NCI-H1105 (cell line): Measurements from ENCODE around the gene STK11.

Experiments used
- DNase-seq: peaks from one replicate; lab custom pipeline; 2025; lab: John Stamatoyannopoulos, UW

The STK11 gene

DNA sequence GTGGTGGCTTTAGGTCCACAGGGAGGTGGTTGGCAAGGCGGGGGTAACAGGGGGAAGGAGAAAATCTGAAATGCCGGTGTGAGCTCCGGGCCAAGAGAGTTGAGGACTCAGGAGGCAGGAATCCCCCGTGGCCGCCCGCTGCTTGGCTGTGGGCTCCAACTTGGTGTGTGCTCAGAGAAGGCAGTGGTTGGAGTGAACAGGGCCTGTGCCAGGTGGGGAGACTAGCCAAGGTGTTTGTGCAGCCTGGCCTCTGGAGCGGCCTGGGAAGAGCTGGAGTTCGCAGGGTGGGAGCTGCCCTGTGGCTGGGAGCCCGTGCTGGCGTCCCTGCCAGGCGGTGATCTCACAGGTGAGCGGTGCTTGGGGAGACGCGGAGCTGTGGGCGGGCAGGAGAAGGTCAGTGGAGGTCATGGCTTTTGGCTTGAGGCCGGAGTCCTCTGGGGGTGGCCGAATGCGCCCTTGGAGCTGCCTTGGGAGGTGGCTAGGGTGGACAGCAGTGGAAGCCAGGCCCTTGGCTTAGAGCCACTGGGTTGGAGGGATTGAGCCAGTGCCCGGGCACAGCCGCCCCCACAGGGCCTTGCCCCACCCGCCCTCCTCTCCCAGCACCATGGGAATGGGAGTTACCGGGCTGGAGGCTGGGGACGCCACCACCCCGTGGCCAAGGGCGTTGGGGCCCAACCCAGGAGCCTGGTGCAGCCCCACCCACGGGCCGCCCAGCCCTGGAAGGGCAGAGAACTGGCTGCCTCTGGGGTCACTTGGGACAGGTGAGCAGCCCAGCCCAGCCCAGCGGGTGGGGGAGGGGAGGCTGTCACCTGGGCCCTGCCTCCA is 56.4 kb downstream of the STK11 start:
- DNase-seq: no peak

DNA sequence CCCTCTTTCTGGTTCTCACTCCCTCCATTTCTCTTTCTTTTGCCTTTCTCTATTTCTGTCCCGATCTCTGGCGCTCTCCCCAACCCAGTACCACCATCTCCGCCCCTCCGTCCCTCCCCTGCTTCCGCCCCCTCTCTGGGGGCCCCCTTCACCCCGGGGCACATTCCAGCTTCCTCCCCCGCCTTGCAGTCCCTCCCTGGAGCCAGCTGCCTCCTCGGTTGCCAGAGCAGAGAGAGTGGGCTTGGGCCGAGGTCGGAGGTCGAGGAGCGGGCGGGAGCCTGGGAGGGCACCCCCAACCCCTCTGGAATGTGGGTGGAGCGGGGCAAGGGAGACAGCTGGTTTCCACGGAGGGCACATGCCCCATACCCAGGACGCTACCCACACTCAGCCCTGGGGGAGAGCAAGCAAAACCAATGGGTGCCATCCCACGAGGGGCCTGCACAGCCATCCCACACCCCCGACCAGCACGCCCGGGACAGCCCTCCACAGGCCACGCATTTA is 57.1 kb downstream of the STK11 start:
- no peak for DNase-seq

DNA sequence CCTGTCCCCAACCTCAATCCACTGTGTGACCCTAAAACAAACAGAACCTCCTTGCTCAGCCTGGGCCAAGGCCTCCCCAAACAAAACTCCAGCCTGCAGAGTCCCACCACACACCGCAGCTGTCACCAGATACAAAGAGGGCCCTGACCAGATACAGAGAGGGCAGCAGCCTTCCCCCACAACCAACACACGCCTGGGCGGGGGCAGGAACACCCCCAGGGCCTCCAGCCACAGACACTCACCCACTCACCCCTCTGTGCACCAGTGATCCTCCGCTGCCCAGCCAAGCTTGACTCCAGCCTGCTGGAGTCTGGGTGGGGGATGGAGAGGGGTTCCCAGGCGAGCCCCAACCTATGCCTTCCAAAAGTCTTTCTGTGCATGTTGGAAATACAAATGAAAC is 57.6 kb downstream of the STK11 start:
- DNase-seq: no peak

DNA sequence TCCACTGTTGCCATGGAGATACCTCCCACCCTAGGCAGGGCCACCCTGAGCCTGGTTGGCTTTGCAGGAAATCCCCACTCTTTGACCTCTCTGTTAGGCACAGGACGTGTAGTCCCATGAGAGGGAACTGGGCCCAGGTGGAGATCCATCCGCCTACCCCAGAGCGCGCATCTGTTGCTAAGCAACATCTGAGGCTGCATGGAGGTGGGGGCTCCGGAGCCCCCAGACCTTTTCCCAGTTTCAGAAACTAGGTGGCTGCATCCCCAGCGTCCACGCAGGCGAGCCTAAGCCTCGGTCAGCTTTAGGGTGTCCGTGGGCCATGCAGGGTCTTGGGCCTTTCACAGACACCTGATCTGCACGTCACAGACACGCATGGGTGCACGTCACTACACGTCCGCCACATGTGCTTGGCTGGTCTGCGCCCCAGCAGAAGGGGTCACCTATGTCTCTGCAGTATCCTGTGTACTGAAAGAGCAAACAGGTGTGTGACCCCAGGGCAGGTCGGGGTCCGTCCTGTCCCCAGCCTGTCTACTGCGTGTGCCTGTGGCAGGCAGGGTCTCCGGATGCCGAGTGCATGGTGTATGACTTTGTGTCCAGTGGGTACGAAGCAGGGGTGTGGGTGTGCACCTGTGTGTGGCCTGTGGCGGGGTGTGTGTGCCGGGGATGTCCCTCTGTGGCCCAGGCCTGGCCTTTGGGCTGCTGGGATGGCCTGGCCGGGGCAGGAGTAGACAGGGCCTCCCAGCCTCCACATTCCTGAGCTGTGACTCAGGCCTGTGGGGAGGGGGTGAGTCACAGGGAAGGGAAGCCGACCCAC is 59.4 kb downstream of the STK11 start:
- DNase-seq: no peak

DNA sequence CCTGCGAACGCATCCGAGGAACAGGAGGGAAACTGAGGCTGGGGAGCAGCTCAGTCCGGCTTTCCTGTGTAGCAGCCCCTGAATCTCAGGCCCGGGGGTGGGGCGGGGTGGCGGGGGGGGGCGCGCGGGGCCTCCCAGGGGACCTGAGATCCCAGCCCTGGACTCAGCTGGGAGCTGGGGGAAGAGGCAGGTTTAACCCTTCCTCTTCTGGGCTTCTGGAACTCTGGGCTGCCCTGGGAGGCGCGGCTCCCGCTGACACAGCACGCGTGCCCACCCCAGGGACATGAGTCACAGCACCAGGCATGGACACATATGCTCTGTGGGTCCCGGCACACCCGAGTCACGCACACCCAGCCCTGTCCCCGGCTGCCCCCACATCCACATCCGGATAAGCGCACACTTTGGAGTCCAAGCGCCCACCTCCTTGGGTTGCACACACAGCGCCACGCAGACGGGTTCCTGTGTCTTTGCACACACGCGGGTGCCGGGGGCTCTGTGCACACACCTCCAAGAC is 60.1 kb downstream of the STK11 start:
- no peak for DNase-seq

DNA sequence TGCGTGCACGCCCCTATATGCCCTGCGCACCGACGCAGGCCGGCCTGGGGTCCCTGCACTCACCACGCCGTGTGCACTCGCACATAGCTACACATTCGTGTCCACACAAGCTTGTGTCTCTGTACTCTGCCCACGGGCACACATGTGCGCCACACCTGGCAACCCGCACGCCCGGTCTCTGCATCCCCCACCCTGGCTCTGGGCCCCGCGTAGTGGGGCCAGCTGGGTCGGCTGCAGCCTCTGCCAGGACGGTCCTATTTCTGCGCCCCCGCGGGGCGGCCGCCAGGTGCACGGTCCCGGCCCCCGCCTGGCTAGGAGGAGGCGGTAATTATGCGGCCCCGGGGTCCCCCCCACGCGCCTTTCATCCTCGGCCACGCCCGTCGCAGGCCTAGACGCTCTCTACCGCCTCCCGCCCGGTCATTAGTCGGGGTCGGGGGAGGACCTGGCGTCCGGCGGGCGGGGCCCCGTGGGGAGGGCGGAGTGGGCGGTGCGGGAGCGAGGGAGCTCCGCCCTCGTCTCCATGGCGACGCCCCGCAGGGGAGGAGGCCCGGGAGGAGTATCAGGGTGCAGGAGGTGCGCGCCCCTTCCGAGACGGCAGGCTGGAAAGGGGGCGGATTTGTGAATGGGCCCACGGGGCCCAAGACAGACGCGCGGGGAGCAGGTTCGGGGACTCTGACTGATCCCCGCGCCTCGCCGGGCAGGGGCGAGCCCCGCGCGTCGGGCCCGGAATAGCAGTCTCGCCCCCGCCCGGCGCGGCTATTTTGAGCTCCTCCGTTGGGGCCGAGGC is 60.7 kb downstream of the STK11 start:
- peak; percentile 85 for DNase-seq

DNA sequence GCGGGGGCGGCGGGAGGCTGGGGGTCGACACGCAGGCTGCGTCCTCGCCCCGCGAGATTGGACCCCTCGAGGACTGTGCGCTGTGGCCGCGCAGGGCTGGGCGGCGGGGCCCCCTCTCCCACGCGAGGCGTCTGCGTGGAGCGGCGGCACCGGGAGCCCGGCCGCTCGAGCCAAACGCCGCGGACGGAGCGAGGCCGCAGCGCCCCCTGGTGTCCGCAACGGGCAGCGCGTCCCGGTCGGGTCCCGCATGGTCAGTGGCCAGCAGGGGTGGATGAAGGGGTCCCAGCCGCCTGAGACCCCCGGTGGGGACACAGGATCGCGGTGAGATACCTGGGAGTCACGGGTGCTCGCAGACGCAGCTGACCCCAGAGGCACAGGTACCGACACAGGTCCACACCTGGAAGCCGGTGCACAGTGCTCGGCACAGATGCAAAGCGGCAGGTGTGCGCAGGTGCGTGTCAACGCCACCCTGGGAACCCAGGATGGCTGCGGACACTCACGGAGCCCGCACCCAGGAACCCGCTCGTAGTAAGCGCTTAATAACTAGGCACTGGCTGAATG is 61.4 kb downstream of the STK11 start:
- peak; percentile 33 for DNase-seq

DNA sequence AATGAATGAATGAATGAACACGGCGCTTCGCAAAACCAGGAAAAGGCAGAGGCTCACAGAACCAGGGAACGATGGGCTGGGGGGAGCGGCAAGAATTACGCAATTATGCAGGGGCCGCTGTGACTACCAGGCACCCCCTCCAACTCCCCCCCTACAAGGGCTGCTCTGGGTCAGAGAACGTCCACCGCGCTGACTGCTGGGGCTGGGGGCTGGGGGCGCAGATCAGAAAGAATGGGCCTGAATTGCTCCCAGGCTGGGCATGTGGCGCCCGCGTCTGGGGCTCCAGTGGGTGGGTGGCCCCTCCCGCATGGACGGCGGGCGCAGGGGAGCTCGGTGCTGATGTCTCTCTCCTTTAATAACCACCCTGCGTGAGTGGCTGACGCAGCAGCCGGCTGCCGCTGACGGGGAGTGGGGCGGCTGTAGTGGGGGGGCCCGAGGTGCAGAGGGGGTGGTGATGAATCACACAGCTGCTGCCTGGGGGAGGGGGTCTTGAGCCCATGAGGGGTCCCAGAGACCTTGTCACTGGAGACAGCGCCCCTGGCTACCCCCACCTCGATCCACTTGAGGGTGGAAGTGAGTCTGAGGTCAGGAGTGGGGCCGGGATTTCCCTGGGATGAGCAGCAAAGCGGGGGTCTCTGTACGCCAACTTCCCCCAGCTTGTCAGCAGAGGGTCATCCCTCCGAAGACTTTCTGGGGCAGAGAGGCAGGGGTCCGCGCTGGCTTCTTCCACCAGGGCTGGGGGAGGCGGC is 62.1 kb downstream of the STK11 start:
- DNase-seq: no peak

DNA sequence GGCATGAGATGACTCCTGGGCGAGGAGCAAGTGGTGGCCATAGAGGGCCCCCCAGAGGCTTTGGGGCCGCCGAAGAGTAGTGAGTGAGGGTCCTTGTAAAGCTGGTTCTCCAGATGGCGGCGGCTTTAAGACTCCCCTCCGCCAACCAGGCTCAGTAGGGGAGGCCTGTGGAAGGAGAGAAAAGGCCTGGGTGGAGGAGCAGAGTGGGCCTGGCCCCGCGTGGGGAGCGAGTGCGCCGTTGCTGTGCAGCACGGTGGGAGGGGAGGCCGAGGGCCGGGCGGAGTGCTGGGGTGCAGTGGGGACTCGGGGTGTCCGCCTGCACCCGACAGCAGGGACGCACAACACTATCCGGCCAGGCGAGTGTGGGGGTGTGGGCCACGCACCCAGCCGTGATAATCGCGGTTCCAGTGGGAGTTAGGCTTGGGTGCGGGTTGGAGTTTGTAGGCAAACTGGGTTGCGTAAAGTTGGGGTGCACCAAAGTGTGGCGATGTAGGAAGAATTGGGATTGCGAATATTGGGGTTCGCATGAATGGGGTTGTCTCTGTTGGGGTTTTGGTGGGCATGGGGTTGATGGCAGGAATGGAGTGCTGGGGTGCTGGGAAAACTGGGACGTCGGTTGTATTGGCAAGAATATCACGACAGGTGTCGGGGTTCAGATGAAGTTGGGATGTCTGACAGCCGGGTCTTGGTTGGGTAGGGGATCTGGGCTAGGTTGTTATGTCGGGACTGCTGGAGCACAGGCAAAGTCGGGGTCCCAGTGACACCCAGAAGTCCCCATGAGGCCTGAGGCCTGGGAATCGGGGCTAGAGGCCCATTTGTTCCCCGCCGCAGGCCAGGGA is 62.9 kb downstream of the STK11 start:
- DNase-seq: no peak

DNA sequence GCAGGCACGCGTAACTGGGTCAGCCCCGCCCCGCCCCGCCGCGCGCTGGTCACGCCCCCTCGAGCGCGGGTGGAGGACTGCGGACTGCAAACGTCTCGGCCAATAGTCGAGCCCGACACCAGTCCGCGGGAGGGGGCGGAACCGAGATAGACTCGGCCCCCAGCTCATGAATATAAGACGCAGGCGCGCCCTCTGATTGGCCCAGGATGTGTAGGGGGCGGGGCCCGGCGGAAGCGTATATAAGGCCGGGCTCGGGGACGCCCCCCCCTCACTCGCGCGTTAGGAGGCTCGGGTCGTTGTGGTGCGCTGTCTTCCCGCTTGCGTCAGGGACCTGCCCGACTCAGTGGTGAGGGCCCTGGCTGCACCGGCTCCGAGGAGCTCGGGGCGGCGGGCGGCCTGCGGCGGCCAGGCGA is 63.5 kb downstream of the STK11 start, which contains the start of gene CIRBP:
TSS of gene CIRBP (plus strand) at position 268 of the 413 bp plus-strand sequence. CDS start 1,602 bp downstream, outside the sequence.
- DNase-seq: peak; percentile 98

DNA sequence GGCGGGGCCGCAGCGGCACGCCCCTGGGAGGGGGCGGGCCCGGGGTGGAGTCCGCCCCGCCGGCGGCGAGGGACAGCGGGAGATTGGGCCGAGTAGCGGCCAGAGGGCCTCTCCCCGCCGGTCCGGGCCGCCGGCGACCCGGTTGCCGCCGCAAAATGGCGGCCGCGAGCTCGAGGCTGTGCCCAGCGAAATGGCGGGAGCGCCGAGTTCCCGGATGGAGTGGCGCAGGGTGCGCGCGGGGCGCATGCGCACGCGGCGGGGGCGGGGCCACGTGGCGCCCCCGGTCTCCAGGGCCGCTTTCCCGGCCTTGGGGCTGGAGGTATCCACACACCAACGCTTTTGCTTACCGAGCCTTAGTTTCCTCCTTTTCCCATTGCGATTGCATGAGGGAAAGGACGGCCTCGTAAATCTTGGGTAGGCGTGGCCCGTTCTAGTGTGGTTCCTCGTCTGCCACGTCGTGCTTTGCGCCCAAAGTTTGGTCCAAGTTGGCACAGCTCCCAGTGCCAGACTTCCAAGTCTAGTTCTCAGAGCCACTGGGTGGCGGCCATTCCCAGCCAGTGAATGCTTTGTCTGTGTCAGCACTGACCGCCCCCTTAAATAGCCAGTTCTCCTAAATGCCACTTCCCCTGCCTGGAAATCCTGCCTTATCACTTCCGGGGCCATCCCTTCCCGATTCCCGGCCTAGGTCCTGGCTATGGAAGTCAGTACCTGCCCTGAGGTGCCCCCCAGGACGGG is 64.1 kb downstream of the STK11 start:
- DNase-seq: peak; percentile 75

DNA sequence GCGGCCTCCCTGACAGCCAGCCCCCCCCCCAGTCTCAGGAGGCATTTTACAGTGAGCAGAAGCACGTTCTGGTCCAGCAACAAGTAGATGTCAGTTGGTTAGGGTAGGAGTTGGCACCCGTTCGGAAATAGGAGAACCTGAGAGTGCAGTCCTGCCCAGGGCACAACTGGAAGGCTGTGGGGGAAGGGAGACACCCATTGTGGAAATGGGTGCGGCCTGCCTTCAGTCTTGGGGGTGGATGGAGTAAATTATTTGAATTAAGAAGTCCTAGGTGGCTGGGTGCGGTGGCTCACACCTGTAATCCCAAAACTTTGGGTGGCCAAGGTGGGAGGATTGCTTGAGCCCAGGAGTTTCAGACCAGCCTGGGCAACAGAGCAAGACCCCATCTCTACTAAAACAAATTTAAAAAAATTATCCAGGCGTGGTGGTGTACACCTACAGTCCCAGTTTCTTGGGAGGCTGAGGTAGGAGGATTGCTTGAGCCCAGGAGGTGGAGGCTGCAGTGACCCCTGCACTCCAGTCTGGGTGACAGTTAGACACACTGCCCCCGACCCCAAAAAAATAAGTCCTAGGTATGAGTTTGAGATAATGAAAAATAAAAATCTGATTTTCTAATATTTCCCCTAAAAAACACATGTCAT is 64.8 kb downstream of the STK11 start:
- no peak for DNase-seq

DNA sequence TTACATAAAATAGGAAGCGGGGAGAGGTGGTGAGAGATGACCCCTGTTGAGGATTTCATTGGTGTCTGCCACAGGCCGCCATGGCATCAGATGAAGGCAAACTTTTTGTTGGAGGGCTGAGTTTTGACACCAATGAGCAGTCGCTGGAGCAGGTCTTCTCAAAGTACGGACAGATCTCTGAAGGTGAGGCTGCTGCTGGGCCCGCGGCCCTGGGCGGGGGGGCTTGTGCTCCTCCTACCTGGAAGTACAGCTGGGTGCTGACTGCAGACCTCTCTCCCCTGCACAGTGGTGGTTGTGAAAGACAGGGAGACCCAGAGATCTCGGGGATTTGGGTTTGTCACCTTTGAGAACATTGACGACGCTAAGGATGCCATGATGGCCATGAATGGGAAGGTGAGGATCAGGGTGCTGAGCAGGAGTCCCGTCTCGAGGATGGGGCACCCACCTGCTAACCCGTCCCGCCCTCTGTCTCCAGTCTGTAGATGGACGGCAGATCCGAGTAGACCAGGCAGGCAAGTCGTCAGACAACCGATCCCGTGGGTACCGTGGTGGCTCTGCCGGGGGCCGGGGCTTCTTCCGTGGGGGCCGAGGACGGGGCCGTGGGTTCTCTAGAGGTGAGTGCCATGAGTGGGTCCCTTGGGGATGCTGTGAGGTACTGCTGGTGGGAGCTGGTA is 65.4 kb downstream of the STK11 start:
- no peak for DNase-seq

DNA sequence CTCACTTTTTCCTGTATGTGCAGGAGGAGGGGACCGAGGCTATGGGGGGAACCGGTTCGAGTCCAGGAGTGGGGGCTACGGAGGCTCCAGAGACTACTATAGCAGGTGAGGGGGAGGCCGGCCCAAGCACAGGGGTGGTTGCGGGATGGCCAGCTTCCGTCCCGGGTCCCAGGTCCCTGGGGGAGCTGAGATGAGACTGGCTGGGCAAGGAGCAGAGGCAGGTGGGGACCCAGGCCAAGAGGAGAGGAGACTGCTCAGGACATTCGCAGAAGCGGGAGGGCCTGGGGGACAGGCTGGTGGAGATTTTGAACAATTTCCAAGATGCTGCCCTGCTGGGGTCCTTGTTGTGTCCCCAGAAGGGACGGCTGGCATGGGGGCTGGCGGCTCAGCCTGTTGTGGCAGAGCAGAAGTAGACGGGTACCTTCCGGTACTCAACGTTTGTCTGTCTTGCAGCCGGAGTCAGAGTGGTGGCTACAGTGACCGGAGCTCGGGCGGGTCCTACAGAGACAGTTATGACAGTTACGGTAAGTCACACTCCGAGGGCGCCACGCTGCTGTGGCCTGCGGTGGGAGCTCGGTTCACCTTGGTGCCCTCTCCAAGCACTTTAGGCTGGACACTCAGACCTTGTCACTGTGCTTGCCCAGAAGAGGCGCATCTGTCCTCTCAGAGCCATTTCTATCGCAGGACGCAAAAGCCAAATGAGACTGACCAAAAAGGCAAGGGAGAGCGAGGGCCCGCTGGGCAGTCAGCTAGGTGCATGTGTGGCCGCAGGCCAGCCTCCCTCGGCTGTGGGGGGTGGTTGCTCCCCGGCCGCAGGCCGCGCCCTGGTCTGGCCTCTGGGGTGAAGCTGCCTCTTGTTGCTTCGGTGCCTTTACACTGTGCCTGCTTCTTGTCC is 66.2 kb downstream of the STK11 start:
- no peak for DNase-seq

DNA sequence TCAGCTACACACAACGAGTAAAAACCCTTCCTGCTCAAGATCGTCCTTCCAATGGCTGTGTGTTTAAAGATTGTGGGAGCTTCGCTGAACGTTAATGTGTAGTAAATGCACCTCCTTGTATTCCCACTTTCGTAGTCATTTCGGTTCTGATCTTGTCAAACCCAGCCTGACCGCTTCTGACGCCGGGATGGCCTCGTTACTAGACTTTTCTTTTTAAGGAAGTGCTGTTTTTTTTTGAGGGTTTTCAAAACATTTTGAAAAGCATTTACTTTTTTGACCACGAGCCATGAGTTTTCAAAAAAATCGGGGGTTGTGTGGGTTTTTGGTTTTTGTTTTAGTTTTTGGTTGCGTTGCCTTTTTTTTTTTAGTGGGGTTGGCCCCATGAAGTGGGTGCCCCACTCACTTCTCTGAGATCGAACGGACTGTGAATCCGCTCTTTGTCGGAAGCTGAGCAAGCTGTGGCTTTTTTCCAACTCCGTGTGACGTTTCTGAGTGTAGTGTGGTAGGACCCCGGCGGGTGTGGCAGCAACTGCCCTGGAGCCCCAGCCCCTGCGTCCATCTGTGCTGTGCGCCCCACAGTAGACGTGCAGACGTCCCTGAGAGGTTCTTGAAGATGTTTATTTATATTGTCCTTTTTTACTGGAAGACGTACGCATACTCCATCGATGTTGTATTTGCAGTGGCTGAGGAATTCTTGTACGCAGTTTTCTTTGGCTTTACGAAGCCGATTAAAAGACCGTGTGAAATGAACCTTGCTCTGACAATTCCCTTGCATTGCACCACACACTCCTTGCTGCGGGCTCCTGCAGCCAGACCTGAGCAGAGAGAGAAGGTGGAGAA is 67.1 kb downstream of the STK11 start:
- DNase-seq: no peak
